NCI-H187 treated with DMSO at 0.1 percent for 48 hours (cell line): ENCODE measurements around the gene LITAFD.
"Not testable (repeated sequence)": the region's sequence is repeated elsewhere in the genome, so short reads cannot be mapped to it uniquely, and the experiment has no call there.

Experiments used
- DNase-seq: peaks from one replicate; lab custom pipeline; 2025; lab: John Stamatoyannopoulos, UW

Gene LITAFD

GRCh38 chr16:8882041-8882617, at the start of gene LITAFD:
Gene LITAFD, plus strand, starts transcription at chr16:8882351. Its CDS starts 2,005 bp downstream, at chr16:8884356.
- no peak for DNase-seq

GRCh38 chr16:8832717-8833105, 49.4 kb upstream of the LITAFD start:
- DNase-seq, result no peak

GRCh38 chr16:8836797-8837196, 45.4 kb upstream of the LITAFD start:
- not testable (repeated sequence) for DNase-seq

GRCh38 chr16:8837594-8837993, 44.6 kb upstream of the LITAFD start:
- not testable (repeated sequence) for DNase-seq

GRCh38 chr16:8842016-8842415, 40.1 kb upstream of the LITAFD start:
- DNase-seq, result not testable (repeated sequence)

GRCh38 chr16:8843296-8843695, 38.9 kb upstream of the LITAFD start:
- DNase-seq, result not testable (repeated sequence)

GRCh38 chr16:8845699-8846298, 36.4 kb upstream of the LITAFD start:
- DNase-seq, result no peak

- no peak for DNase-seq
These were observed 35.7 kb upstream of the LITAFD start for GRCh38 chr16:8846401-8846932.

GRCh38 chr16:8847145-8847544, 35.0 kb upstream of the LITAFD start:
- no peak for DNase-seq

- DNase-seq, result no peak
These were observed 34.5 kb upstream of the LITAFD start for GRCh38 chr16:8847623-8848022.

- no peak for DNase-seq
These were observed 33.8 kb upstream of the LITAFD start for GRCh38 chr16:8848231-8848938.

GRCh38 chr16:8848939-8849391, 33.2 kb upstream of the LITAFD start:
- no peak for DNase-seq

- no peak for DNase-seq
These were observed 32.6 kb upstream of the LITAFD start for GRCh38 chr16:8849411-8850011.

GRCh38 chr16:8850279-8850885, 31.8 kb upstream of the LITAFD start:
- DNase-seq, result no peak

GRCh38 chr16:8851761-8852403, 30.3 kb upstream of the LITAFD start:
- no peak for DNase-seq

GRCh38 chr16:8852534-8852933, 29.6 kb upstream of the LITAFD start:
- no peak for DNase-seq

- DNase-seq, result no peak
These were observed 29.0 kb upstream of the LITAFD start for GRCh38 chr16:8853150-8853549.

- DNase-seq, result no peak
These were observed 28.5 kb upstream of the LITAFD start for GRCh38 chr16:8853611-8854010.

- DNase-seq, result no peak
These were observed 27.7 kb upstream of the LITAFD start for GRCh38 chr16:8854298-8854948.

GRCh38 chr16:8855051-8855786, 26.9 kb upstream of the LITAFD start:
- DNase-seq, result no peak
